CD4-positive, alpha-beta T cell treated with Interleukin-2 at 100 ng/mL for 4 hours (primary cell): Measurements from ENCODE around the gene CEBPZOS.
A peak's percentile ranks its signal among the peaks of the same experiment; 100 is the strongest.

Experiments used
- DNase-seq: peaks from one replicate; pipeline ENCODE4 v3.0.0-alpha.2; 2020; ENCODE audit warnings: low spot score

The CEBPZOS gene

GRCh38 chr2:37232131-37232933 is 36.0 kb downstream of the CEBPZOS start:
- DNase-seq, result no peak

GRCh38 chr2:37243435-37243834 is 47.1 kb downstream of the CEBPZOS start:
- DNase-seq, result peak; percentile 39

- DNase-seq, result no peak
Measured at GRCh38 chr2:37244017-37244416, 47.7 kb downstream of the CEBPZOS start.

GRCh38 chr2:37244755-37245154 is 48.5 kb downstream of the CEBPZOS start:
- DNase-seq, result no peak

GRCh38 chr2:37246205-37246604 is 49.9 kb downstream of the CEBPZOS start:
- DNase-seq, result no peak

- no peak for DNase-seq
Measured at GRCh38 chr2:37250869-37251740, 54.8 kb downstream of the CEBPZOS start.
